ENCODE measurements around the gene GPR89A.
"Not testable (repeated sequence)": the region's sequence is repeated elsewhere in the genome, so short reads cannot be mapped to it uniquely, and the experiment has no call there.

GPR89A gene

GRCh38 chr1:145684858-145685257 lies 77.1 kb downstream of the GPR89A start:
- not testable (repeated sequence) for H2AFZ ChIP-seq (ENCODE audit: low read length); H4K20me1 ChIP-seq (ENCODE audit: insufficient read depth, low read length); H3F3A ChIP-seq (ENCODE audit: insufficient read depth, low read length); H3K36me3 ChIP-seq (ENCODE audit: insufficient read depth, low read length); H3K4me3 ChIP-seq (ENCODE audit: low read depth, low read length, poor library complexity, severe bottlenecking); H3K4me1 ChIP-seq (ENCODE audit: insufficient read depth, low read length, severe bottlenecking); H3K27ac ChIP-seq (ENCODE audit: low read depth, low read length, poor library complexity, severe bottlenecking); H3K9ac ChIP-seq (ENCODE audit: low read length); H3K79me2 ChIP-seq (ENCODE audit: insufficient read depth, low read length); H3K9me2 ChIP-seq (ENCODE audit: low read depth, low read length); H3K4me2 ChIP-seq (ENCODE audit: low read length); H3K27me3 ChIP-seq (ENCODE audit: insufficient read depth, low read length); H3K9me3 ChIP-seq (ENCODE audit: low read length)

DNA sequence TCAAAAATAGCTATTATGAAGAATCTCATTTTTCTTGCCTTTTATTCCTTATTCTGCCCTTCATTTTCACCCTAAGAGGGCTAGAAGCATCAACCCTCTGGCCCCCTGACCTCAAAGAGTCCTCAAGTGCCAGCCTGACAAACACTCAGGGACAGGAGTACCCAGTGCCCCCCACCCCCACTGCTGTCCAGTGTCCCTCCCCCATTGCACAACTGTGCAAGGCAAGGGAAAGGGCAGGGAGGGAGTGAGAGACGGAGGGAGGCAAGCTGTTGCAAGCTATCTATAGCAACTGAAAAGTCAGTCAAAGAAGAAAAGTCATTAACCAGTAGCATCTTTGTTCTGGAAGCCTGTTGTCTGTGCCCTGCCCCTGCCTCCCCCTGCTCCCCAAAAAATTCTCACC lies 78.3 kb downstream of the GPR89A start:
- not testable (repeated sequence) for H3K9me2 ChIP-seq (ENCODE audit: low read depth, low read length); H3F3A ChIP-seq (ENCODE audit: insufficient read depth, low read length); H3K4me3 ChIP-seq (ENCODE audit: low read depth, low read length, poor library complexity, severe bottlenecking); H3K4me2 ChIP-seq (ENCODE audit: low read length); H3K27me3 ChIP-seq (ENCODE audit: insufficient read depth, low read length); H3K4me1 ChIP-seq (ENCODE audit: insufficient read depth, low read length, severe bottlenecking); H3K36me3 ChIP-seq (ENCODE audit: insufficient read depth, low read length); H3K9ac ChIP-seq (ENCODE audit: low read length); H2AFZ ChIP-seq (ENCODE audit: low read length); H3K9me3 ChIP-seq (ENCODE audit: low read length); H4K20me1 ChIP-seq (ENCODE audit: insufficient read depth, low read length); H3K27ac ChIP-seq (ENCODE audit: low read depth, low read length, poor library complexity, severe bottlenecking); H3K79me2 ChIP-seq (ENCODE audit: insufficient read depth, low read length)

DNA sequence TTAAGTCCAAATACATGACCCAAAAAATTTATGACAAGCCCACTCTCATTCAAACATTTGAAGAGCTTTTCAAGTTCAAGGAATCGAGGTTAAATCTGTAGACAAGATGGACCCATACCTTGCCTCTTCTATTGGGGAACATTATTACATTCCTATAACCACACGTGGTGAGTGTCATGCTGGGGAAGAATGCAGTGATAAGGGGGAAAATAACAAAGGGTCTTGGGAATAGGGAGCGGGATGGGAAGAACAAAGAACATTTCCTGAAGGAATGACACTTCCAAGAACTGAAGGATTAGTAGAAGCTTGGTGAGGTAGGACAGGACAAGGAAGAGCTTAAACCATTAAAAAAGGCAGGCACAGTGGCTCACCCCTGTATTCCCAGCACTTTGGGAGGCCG lies 80.5 kb downstream of the GPR89A start:
- H3K27ac ChIP-seq (ENCODE audit: low read depth, low read length, poor library complexity, severe bottlenecking): no peak overlapping the region
- H3K9me2 ChIP-seq (ENCODE audit: low read depth, low read length): no peaks in the 10 kb centered on the region

DNA sequence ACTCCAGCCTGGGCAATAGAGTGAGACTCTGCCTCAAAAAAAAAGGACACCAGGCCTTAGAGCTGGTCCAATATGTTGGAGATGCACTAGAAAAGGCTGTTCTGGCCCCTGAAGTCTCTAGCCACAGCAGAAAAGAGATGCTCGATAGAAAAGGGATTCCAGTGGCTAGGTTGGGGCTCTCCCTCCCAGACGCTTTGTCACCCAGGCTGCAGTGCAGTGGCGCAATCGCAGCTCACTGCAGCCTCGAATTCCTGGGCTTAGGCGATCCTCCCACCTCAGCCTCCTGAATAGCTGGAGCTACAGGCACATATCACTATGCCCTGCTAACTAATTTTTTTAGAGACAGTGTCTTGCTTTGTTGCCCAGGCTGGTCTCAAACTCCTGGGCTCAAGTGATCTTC lies 81.1 kb downstream of the GPR89A start:
- H3K9me2 ChIP-seq (ENCODE audit: low read depth, low read length): no peaks in the 10 kb centered on the region
- H3K79me2 ChIP-seq (ENCODE audit: insufficient read depth, low read length): no peaks in the 10 kb centered on the region
- H3K4me3 ChIP-seq (ENCODE audit: low read depth, low read length, poor library complexity, severe bottlenecking): no peak overlapping the region
- TF ChIP-seq, protein P1, sequence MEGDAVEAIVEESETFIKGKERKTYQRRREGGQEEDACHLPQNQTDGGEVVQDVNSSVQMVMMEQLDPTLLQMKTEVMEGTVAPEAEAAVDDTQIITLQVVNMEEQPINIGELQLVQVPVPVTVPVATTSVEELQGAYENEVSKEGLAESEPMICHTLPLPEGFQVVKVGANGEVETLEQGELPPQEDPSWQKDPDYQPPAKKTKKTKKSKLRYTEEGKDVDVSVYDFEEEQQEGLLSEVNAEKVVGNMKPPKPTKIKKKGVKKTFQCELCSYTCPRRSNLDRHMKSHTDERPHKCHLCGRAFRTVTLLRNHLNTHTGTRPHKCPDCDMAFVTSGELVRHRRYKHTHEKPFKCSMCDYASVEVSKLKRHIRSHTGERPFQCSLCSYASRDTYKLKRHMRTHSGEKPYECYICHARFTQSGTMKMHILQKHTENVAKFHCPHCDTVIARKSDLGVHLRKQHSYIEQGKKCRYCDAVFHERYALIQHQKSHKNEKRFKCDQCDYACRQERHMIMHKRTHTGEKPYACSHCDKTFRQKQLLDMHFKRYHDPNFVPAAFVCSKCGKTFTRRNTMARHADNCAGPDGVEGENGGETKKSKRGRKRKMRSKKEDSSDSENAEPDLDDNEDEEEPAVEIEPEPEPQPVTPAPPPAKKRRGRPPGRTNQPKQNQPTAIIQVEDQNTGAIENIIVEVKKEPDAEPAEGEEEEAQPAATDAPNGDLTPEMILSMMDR (IDR thresholded peaks at IDR 0.05; ENCODE audit: low read length): no peak
- no peaks in the 10 kb centered on the region for H3K9me3 ChIP-seq (ENCODE audit: low read length)
- no peak overlapping the region for H3K4me2 ChIP-seq (ENCODE audit: low read length)
- no peaks in the 10 kb centered on the region for H3K27me3 ChIP-seq (ENCODE audit: insufficient read depth, low read length)
- no peak overlapping the region for H3K27ac ChIP-seq (ENCODE audit: low read depth, low read length, poor library complexity, severe bottlenecking)
- no peak overlapping the region for H3K9ac ChIP-seq (ENCODE audit: low read length)
- no peaks in the 10 kb centered on the region for H3K36me3 ChIP-seq (ENCODE audit: insufficient read depth, low read length)
- H3K4me1 ChIP-seq (ENCODE audit: insufficient read depth, low read length, severe bottlenecking): no peaks in the 10 kb centered on the region
- H3F3A ChIP-seq (ENCODE audit: insufficient read depth, low read length): no peaks in the 10 kb centered on the region
- H4K20me1 ChIP-seq (ENCODE audit: insufficient read depth, low read length): no peaks in the 10 kb centered on the region
- H2AFZ ChIP-seq (ENCODE audit: low read length): no peak overlapping the region

More for the DNA sequence above, 80.5 kb downstream of the GPR89A start:
- Histone ChIP-seq H3K9ac (ENCODE audit: low read length) (no peak overlapping the region), H2AFZ (ENCODE audit: low read length) (no peak overlapping the region), H3K4me3 (ENCODE audit: low read depth, low read length, poor library complexity, severe bottlenecking) (no peak overlapping the region), H3F3A (ENCODE audit: insufficient read depth, low read length) (no peaks in the 10 kb centered on the region), H3K9me3 (ENCODE audit: low read length) (no peaks in the 10 kb centered on the region), H3K27me3 (ENCODE audit: insufficient read depth, low read length) (no peaks in the 10 kb centered on the region), H3K4me1 (ENCODE audit: insufficient read depth, low read length, severe bottlenecking) (no peaks in the 10 kb centered on the region), H3K4me2 (ENCODE audit: low read length) (no peak overlapping the region), H4K20me1 (ENCODE audit: insufficient read depth, low read length) (no peaks in the 10 kb centered on the region), H3K36me3 (ENCODE audit: insufficient read depth, low read length) (no peaks in the 10 kb centered on the region), H3K79me2 (ENCODE audit: insufficient read depth, low read length) (no peaks in the 10 kb centered on the region)
- no peak for TF ChIP-seq EZH2 (IDR thresholded peaks at IDR 0.05; ENCODE audit: borderline replicate concordance, low read length)
- TF ChIP-seq, protein P1 (IDR thresholded peaks at IDR 0.05; ENCODE audit: low read length): no peak

All from OCI-LY1 (cell line).